ENCODE data around the gene PNPLA2.

Gene PNPLA2

GRCh38 chr11:786235-787083 lies 32.3 kb upstream of the PNPLA2 start:
- FAIRE-seq: no peak

GRCh38 chr11:787084-787675 lies 31.5 kb upstream of the PNPLA2 start:
- no peak for FAIRE-seq

- no peak for FAIRE-seq
Measured at GRCh38 chr11:788009-788640, 30.6 kb upstream of the PNPLA2 start.

- no peak for FAIRE-seq
Measured at GRCh38 chr11:788953-789940, 29.5 kb upstream of the PNPLA2 start.

- no peak for FAIRE-seq
Measured at GRCh38 chr11:789943-790342, 28.8 kb upstream of the PNPLA2 start, which contains the start of gene CEND1. CEND1 (minus strand) TSS chr11:790090; CDS start chr11:788576, 1,514 bp downstream.

- FAIRE-seq: no peak
Measured at GRCh38 chr11:790721-791564, 27.8 kb upstream of the PNPLA2 start.

- no peak for FAIRE-seq
Measured at GRCh38 chr11:791658-792534, 26.8 kb upstream of the PNPLA2 start.

GRCh38 chr11:792535-792821 lies 26.2 kb upstream of the PNPLA2 start:
- no peak for FAIRE-seq

GRCh38 chr11:792873-793272 lies 25.8 kb upstream of the PNPLA2 start:
- no peak for FAIRE-seq

GRCh38 chr11:793556-793955 lies 25.2 kb upstream of the PNPLA2 start:
- no peak for FAIRE-seq

GRCh38 chr11:794013-794765 lies 24.5 kb upstream of the PNPLA2 start:
- no peak for FAIRE-seq

- FAIRE-seq: no peak
Measured at GRCh38 chr11:794766-795633, 23.7 kb upstream of the PNPLA2 start.

- FAIRE-seq: no peak
Measured at GRCh38 chr11:795634-796564, 22.8 kb upstream of the PNPLA2 start.

- FAIRE-seq: no peak
Measured at GRCh38 chr11:796565-797295, 22.0 kb upstream of the PNPLA2 start.

GRCh38 chr11:797296-798092 lies 21.2 kb upstream of the PNPLA2 start:
- FAIRE-seq: no peak

- FAIRE-seq: no peak
Measured at GRCh38 chr11:798093-798713, 20.5 kb upstream of the PNPLA2 start, which contains the start of gene SLC25A22. SLC25A22 (minus strand) TSS chr11:798281; CDS start chr11:795006, 3,275 bp downstream.
